Activated CD8-positive, alpha-beta memory T cell treated with anti-CD3 and anti-CD28 coated beads for 48 hours (primary cell): ENCODE measurements around the gene KCNJ9.

Source experiments
- DNase-seq, 3 experiments: peaks; one replicate each; pipeline ENCODE4 v3.0.0-alpha.2; 2020; ENCODE audit warnings: low read depth in 2 of 3, low spot score in 2 of 3

The KCNJ9 gene

DNA sequence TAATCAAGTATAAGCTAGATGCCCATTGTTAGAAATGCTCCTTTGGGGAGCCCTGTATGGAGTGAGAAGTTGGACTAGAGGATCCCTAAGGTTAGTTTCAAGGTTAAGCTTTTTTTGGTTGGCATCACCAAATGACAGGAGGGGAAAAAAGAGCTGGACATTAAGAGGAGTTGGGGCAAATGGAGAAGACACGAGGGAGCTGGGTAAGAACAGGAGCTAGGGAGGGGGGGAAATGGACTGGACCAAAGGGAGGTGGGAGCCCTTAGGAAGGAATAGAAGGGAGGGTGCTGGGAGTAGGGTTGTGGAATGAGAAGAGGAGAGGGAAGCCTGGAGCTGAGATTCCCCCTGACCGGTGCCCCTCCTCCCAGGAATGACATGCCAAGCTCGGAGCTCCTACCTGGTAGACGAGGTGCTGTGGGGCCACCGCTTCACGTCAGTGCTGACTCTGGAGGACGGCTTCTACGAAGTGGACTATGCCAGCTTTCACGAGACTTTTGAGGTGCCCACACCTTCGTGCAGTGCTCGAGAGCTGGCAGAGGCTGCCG lies 5.9 kb downstream of the KCNJ9 start:
- no peak for DNase-seq

DNA sequence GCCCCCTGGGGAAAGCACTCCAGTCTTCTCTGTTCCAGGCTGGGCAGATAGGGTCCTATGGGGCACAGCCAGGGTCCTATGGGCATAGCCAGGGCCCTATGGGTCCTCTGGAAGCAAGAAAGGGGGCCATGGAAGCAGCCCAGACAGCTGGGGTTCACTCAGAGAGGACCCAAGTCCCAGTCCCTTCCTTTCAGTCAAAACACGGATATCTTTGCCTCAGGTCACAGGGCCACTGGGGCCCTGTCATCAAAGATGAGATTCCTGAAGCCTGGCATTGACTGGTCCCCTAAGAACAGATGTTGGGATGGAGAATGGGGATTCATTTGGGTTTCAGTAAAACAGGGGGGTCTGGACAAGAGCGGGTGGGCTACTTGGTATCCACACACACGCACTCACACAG lies 8.5 kb downstream of the KCNJ9 start:
- no peak for DNase-seq

DNA sequence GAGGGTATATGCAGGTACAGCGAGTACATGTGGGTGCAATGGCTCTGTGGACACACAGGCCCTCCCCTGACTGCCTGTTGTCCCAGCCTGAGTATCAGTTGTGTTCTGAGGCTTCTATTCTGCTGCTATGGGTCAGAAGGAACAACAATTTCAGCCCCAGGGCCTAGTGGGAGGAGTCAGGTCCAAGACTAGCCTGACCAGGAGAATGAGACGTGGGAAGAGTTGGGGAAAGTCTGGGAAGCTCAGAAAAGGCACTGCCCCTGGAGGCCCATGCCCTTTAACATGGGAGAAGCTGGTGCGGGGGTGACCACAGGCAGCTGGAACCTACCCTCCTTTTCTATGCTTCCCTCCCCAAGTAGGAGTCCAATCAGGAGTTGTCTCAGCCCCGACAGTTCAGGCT lies 9.4 kb downstream of the KCNJ9 start:
- DNase-seq: no peak

DNA sequence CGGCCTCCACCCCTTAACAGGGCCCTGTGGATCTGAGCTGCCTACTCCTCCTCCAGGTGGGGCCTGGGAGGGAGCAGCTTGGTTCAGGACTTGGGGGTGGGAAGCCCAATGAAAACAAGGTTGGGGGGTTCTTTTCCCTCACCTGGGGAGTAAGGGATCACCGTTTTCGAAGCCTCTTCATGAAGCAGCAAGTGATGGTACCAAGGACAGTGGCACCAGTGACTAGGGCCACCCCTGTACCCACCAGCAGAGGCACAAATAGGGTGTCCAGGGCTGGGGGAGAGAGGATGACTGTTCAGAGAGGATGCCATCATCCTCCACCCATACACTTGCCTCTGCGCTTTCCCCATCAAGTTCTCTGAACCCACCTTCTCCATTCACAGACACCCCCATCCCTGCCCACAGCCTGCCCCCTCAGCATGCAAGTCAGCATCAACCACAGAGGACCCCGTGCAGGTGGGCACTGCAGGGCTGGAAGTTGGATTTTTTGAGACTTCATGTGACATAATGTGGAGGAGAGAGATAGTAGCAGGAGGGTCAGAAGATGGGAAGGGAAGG lies 10.4 kb downstream of the KCNJ9 start:
- DNase-seq: no peak

DNA sequence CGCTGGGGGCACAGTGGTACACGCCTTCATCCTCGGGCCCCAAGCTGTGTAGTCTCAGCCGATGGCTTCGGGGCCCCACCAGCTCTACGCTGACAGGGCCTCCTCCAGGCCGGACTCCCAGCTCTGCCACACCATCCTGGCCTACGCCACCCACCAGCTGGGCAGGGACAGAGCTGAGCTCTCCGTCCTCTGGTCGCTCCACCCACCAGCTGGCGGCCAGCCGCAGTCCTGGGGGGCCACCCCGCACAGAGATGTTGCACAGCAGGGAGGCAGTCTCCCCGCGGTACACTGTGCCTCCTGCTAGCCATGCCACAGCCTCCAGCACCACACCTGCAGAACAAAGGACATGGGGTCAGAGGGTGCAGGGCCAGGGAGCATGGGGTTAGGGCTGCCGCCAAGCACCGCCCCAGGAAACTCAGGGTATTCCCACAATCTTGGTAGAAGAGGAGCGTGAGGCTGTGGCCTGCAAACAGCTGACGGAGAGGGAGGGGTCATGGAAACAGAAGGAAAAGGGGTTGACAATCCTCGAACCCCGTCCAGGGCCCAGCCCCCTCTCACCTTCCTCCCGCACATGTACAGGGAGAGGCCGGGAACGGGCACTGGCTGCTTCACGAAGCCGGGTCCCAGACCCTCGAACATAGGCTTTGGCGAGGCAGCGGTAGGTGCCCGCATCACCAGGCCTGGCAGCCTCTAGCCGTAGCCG lies 11.2 kb downstream of the KCNJ9 start:
- DNase-seq: no peak

DNA sequence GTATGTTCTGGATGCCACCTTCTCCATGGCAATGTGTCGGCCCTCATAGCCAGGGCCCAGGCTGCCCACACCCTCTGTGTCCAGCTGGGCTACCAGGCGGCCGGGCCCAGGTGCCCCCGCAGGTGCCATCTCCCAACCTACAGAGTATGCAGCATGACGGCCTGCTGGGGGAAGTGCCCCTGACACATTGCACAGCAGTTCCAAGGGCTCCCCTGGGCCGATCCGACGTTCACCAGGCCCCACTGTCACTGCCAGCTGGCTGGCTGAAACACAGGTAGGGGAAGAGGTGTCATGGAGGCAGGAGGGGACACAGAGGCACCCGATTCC lies 11.7 kb downstream of the KCNJ9 start:
- DNase-seq: no peak

DNA sequence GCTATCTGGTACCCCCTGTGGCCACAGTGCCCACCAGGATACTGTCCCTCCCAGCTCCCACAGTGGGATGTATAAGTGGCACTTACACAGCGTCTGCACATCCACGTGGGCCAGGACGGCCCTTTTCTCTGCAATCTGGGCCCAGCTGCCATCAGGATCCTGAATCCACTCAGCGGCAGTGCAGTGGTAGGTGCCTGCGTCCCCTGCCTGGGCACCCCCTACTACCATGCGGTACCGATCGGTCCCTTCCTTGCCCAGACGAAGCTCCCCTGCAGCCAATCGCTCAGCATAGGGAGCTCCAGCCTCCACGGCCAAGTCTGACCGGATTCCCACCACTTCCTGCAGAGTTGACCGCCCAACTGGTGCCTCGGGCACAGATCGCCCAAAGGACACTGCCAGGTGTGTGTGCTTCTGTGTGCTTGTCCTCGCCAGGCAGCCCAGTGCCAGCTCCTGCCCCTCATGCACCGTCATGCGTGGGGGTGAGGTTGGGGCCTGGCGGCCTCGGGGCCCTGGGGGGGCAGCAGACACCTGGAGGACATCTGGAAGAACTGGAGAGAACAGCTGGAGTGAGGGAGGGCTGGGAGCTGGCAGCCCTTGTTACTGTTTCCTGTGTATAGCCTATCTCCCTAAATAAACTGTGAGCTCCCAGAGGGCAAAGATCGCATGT lies 12.4 kb downstream of the KCNJ9 start:
- DNase-seq: no peak

DNA sequence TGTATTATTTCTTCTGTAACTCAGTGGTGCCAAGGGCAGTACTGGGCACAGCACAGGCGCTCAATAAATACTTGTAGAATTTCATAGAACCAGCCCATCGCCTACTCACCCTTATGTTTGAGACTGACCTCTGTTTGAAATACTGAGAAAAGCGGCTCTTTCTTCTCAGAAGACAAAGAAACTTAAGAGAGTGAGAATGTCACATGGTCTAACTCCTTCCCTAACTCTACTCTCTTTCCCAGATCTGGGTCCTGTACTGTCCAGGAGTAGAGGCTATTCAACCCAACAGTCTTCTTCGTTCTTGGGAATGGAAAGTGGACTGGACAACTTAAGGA lies 12.9 kb downstream of the KCNJ9 start:
- DNase-seq: no peak

DNA sequence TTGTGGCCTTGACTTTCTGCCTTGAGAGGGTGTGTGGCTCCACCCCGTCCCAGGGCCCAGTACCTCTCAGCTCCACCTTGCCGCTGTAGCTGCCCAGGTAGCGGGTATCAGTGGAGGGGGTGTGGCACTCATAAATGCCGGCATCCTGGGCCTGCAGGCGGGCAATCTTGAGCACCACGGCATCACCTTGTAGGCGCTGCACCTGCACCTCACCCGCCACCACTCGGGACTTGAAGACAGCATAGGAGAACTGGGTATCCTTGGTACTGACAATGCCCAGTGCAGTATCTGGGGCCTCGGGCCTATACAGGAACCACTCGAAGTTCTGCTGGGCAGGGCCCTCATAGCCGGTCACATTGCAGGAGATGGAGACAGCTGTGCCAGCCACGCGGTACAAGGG lies 13.5 kb downstream of the KCNJ9 start:
- DNase-seq: no peak

DNA sequence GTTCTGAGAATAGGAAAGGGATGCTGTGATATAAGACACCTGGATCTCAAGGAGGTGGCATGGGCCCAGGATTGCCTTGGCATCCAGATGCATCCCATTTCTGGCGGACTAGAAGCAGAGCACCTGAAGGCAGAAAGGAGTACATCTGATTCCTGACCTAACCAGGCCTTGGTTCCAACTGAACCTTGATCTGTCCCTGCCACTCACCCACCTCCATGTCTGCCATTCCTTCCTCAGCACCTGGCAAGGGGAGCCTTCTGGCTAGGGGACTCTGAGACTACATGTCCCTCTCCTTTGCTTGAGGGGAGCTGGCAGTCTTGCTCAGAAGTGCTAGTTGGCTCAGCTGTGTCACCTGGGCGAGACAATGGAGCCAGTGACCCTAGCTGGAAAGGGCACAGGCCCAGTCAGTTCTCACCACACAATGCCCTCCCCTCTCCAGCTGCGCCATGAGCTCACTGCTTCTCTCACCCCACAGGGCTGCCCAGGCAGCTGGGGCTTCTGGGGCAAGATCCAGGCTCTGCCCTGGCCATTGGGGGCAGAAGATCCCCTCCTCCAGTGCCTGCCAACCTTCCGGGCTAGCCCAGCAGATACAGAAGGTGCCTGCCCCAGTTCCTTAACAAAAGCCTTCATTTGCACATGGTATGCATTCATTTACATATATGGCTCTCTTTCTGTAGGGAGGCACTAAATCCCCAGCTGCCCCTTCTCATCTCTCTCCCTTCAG lies 14.2 kb downstream of the KCNJ9 start:
- no peak for DNase-seq

DNA sequence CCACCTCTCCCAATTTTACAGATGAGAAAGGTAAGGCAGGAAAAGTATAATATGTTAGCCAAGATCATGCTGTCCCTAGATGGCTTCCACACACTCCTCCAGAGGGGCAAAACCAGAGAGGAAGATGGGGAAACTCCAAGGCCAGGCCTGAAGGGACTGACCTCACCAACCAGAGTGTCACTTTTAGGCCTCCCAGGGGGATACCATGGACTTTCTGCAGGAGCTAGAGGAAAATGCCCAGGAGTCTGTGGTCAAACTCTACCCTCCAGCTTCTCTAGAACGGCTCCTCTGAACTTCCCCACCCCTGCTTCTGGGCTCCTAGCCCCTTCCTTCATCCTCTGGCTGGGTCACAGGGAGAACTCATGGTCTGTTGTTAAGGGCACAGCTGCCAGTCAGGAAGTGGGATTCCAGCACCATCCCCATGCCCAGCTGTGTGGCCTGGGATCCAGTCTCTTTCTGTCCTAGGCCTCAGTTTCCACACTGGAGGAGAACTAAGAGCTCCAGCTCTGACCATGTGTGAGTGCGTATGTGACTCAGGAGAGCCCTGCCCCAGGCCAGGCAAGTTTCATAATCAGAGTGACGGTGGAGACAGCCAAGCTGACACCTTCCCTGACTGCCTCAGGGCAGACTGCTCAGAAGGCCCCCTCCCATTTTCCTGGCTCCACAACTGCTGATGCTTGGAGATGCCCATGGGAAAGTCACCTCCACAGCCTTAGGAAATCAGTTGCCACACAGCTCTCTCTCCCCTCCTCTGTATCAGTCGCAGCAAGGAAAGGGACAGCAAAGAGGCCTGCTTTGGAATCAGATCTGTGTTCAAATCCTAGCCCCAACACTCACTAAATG lies 15.2 kb downstream of the KCNJ9 start:
- no peak for DNase-seq

DNA sequence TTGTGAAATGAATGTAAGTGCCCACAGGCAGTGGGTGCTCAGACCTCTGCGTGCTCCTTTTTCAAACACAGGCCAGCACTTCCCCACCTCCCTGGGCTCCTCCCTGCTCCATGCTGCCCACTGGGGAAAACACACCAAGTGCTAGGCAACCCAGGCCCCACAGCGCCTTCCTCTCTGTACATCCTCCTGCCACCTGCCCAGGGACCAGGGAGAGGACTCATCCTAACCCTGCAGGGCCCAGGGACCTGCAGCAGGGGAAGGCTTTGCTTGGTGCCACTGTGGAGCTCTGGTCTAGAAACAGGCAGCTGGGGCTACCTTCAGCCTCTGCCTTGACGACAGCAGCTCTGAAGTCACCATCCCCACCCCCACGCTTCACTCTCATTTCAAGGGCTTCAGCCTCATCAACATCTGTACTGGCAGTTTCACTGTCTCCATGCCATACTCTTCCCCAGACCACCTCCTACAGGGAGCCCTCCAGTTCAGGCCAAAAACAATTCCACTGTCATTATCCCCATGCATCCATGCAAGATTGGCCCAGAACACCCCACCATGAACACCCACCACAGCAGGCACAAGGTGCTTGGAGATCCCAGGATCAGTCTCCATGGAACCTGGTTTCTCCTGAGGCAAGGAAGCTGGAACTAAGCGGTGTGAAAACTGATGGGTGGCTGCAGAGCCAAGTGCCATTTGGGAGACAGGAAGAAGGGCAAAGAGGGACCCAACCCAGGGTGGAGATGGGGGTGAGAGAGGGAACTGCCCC lies 16.0 kb downstream of the KCNJ9 start:
- no peak for DNase-seq

DNA sequence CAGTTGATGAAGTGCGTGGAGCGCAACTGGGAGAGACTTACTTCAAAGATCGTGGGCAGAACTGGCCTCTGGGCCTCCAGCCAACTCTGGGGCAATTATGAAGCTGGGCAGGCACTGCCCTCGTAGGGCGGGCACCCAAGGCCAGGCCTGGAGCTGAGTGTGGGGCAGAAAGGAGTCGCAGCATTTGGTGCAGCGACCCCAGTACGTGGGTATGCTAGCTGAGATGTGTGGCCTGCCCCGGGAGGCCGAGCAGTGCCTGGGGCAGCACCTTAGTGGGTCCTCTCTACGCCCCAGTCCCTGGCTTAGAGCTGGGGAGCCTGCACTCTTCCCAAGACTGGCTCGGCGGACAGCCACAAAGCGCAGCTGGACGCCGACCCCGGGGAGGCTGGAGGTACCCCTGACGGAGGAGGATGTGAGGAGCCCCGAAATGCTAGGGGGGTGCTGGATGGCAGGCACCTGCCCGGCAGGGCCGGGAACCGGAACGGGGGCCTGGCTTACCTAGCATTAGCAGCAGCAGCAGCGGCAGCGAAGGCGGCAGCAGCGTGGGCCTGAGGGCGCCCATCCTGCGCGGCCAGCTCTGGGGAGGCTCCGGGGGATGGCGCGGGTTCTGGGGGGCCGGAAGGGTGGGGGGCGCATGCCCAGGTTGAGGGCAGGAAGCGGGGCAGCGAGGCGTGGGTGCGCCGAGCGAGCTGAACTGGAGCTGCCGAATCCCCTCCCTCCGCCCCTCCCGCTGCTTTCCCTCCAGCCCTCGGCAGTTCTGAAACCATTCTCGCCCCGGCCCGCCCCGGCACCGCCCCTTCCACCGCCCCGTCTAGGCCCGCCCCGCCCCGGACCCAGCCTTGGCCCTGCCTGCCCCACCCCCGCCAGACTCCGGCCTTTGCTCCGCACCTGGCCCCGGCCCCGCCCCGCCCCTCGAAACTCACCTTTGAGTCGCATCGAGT lies 16.8 kb downstream of the KCNJ9 start, which contains the start of gene IGSF8:
Gene IGSF8 (minus strand): TSS at position 709 of the 941 bp plus-strand sequence. CDS start 147 bp downstream, at position 562.
- DNase-seq: peak; percentile 79 to 96 (median 92)

DNA sequence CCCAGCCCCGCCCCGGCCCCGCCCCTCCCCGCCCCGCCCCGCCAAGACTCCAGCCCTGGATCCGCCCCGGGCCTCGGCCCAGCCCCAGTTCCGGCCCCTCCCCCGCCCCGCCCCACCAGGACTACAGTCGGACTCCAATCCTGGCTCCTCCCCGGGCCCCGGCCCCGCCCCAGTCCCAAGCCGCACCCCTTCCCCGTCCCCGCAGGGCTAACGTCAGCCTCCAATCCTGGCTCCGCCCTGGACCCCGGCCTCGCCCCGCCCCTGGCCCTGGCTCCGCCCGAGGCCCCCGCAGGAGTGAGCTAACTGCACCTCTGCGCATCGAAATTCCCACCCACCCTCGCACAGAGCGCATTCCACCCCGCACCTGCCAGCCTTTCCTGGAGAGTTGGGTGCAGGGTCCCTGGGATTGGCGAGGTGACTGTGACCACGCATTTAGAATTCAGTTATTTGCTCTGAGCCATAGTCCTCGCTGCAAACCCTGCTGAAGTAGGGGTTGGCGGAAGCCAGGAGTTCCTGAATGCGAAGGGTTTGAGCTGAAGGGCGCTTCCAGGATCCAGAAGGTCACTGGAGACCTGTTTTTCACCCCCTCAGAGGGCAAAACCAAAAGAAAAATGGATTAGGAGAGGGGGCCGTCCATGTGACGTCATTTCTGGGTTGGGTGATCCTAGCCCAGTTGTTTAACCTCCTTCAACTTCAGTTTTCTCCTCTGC lies 17.7 kb downstream of the KCNJ9 start:
- peak; percentile 88 to 96 (median 92) for DNase-seq

DNA sequence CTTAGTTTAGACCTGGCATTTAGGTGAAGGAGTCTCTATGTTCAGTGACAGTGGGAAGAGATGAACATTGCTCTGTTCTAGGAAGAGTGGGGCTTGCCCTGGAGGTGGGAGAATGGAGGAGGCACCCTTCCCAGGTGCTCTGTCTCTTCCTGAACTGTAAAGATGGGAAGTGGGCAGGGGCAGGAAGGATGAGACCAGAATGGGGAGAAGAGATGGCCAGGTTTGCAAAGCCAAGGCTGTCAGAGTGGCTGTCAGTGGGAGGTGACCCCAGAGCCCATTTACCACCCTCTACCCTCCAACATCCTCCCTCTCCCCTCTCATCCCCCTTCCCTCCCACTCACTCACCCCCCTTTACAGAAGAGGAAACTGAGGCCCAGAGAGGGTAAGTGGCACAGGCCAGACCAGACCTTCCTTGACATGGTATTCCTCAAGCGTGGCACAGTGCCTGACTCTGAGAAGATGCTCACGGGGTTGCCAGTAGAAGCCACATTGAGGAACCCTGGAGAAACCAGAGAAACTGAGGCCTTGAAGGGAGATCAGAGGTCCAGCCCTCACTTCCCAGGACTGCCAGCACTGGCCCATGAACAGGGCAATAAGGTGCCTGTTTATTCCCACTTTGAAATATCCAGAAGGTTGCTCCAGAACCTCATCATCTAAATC lies 18.5 kb downstream of the KCNJ9 start:
- no peak for DNase-seq

DNA sequence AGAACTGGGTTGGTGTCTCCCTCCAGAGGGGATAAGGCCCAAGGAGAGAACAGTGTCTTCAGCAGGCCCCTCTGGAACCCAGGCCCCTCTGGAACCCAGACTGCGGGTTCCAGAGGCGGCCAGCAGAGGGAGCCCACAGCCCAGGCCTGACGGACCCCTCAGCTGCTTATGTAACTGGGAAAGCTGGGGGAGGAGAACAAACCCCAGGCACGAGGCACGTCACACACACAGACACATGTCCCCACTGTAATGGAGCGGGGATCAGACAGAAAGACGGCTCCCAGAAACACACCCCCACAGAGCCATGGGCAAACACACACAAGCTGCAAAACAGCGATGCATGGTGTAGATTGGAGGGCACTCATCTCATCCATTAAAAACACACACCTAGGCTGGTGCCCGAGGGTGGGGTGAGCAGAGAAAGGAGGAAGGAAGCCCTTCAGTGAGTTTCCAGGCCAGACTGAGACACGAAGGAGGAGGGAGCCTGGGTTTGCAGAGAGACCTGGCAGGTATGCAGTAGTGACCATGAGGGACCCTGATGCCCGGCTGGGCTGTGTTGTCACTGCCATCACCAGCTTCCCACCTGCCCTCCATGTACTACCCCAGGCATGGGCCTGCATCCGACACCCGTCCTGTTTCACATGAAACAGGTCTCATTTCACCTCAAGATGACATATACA lies 19.8 kb downstream of the KCNJ9 start:
- peak in 2 of 3 experiments; percentile 53 to 54 for DNase-seq
